Camera-type eye (tissue), 1 donor: ENCODE results near the gene RPS6KB2. TPM values are rescaled to one million over a fixed set of nuclear protein-coding genes. Genes with fewer than 3 reads are reported as not detected.

Experiments
- total RNA-seq: library from RNA; depleted of rRNA; stranded (reverse); fragments of >200 nt; gene quantifications from one replicate; pipeline ENCODE4 v1.2.3, GENCODE V29; 2014

RPS6KB2 gene
- 41.7 TPM for total RNA-seq

GRCh38 chr11:67428052-67429001 lies at the start of gene RPS6KB2:
Gene RPS6KB2, plus strand, starts transcription at chr11:67428494. Its CDS starts 52 bp downstream, at chr11:67428546.

GRCh38 chr11:67391304-67392182 lies 36.8 kb upstream of the RPS6KB2 start, which contains the start of gene RAD9A:
Gene RAD9A, plus strand, starts transcription at chr11:67391986. Its CDS starts 59 bp downstream, at chr11:67392045.

DNA sequence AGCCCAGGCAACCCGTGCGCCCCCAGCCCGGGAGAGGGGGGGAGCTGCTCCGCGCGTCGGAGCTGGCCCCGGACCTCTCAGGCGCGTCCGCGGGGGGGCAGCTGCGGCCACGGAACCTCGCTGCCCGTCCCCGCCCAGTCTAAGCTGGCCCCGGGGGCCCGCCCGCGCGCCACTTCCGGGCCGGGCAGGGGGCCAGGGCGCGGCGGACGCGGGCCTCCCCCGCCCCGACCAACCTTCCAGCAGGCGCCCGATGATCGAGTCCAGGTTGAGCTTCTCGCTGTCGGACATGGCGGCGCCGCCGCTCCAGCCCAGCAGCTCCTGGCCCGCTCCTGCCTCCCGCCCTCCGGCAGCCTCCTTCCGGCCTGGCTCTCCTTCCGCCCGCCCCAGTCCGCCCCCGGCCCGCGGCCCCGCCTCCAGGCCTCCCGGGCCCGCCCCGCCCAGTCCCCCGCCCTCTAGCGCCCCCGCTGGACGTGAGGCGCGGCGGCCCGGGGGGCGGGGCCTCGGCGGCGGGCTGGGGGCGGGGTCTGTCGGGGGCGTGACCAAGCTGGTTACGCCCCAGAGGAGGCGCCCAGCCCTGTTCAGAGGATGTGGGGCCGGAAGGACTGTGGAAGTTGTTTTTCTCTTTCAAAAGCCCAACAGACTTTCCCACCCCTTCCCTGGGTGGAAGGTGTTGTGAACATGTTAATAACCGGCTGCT lies 26.7 kb upstream of the RPS6KB2 start, which contains the start of gene PPP1CA:
TSS of gene PPP1CA (minus strand) at position 364 of the 697 bp plus-strand sequence. CDS start at position 288, 76 bp downstream.

GRCh38 chr11:67415501-67416304 lies 12.6 kb upstream of the RPS6KB2 start, which contains the start of gene CARNS1:
Gene CARNS1, plus strand, starts transcription at chr11:67415678. Its CDS starts 522 bp downstream, at chr11:67416200.

DNA sequence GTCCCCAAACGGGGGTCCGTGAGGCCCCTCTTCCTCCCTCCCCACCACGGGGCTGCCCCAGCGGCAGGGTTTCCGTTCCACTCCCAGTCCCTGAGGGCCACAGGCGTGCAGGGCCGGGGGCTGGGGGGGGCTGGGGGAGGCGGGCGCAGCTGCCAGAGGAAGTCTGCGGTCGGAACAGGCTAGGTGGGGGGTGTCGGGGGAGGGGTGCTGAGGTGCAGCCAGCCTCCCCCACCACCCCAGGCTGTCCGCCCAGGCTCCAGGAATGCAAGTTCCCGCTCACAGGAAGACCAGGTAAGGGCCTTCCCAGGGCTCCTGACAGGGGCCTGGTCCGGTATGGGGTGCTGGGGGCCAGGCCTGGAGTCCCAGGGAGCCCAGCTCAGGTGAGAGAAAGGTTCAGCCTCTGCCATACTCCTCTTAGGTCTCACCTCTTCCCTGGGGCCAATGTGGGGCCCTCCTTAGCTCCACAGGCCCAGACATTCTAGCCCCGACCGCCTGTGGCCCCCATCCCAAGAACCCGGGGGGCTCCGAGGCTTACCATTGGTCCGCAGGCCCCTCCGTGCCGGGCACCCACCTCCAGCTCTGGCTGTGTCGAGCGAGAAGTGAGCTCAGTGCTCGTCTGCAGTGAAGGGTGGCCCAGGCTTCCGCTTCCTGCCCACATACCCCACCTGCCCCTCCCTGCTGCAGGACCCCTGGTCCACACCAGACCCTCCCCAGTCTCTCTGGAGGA lies 9.0 kb downstream of the RPS6KB2 start, which contains the start of gene PTPRCAP:
TSS of gene PTPRCAP (minus strand) at position 601 of the 727 bp plus-strand sequence. CDS start at position 538, 63 bp downstream.

DNA sequence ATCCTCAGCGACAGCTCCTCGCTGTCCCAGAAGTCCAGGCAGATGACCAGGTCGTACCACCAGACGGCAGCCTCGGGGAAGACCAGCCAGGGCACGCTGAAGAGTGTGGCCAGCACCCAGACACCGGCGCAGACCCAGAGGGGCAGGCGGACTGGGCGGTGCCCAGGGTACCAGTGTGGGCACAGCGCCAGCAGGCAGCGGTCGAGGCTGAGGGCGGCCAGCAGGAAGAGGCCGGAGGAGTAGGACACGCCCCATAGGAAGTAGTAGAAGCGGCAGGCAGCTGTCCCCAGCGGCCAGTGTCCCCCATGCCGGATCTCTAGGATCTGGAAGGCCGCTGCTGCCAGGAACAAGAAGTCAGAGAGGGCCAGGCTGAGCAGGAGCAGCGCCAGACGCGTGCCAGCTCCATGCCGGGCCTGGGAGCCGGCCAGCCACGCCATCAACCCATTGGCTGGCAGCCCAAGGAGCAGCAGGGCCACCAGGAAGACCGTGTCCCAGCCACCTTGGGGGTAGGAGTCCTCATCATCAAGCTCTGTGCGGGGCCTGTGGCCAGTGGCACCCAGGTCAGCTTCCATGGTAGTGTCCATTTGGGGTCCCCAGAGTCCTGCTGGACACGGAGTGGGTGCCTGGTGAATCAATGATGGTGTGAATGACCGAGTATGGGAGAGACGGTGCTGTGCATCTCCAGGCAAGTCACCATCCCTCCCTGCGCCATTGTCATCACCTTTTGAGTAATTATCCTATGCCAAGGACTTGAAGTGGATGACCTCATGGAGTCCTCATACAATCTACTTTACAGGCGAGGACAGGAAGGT lies 24.1 kb downstream of the RPS6KB2 start, which contains the start of gene GPR152:
TSS of gene GPR152 (minus strand) at position 589 of the 812 bp plus-strand sequence. CDS start at position 584, 5 bp downstream.

DNA sequence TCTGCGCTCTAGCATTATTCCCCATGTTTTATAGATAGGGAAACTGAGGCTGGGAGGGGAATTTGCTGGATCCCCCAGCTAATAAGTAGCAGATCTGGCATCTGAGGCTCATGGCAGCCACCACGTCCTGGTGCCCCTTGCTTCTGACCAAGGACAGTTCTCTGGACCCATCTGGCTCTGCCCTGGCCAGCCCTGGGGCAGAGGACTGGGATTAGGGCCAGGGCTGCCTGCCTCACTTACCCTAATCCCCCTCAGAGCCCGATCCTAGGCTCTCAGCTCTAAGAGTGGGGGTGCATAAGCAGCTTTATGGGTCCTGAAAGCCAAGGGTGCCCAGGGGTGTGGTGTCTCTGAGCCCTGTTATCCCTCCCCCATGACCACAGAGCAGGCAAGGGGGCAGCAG lies 26.8 kb downstream of the RPS6KB2 start, which contains the start of gene CABP4:
TSS of gene CABP4 (plus strand) at position 301 of the 400 bp plus-strand sequence. CDS start at position 371, 70 bp downstream.

GRCh38 chr11:67468759-67469507 lies 40.6 kb downstream of the RPS6KB2 start, which contains the start of gene TMEM134:
Gene TMEM134, minus strand, starts transcription at chr11:67469251. Its CDS starts 59 bp downstream, at chr11:67469192.

GRCh38 chr11:67482827-67483798 lies 54.8 kb downstream of the RPS6KB2 start, which contains the start of gene AIP:
Gene AIP, plus strand, starts transcription at chr11:67483026. Its CDS starts 133 bp downstream, at chr11:67483159.

Other genes with a start within 250 kb of the RPS6KB2 start
- gene GRK2, start 162.0 kb upstream of the RPS6KB2 start, total RNA-seq, result 36.3 TPM
- 46.7 TPM for gene ANKRD13D, start 139.2 kb upstream of the RPS6KB2 start, total RNA-seq
- gene SSH3, start 125.0 kb upstream of the RPS6KB2 start, total RNA-seq, result 29.1 TPM
- 11.1 TPM for gene POLD4, start 74.9 kb upstream of the RPS6KB2 start, total RNA-seq
- 2.9 TPM for gene CLCF1, start 54.9 kb upstream of the RPS6KB2 start, total RNA-seq
- gene RAD9A, start 36.5 kb upstream of the RPS6KB2 start, total RNA-seq, result 26.6 TPM
- 85.5 TPM for gene PPP1CA, start 26.6 kb upstream of the RPS6KB2 start, total RNA-seq
- gene TBC1D10C, start 24.4 kb upstream of the RPS6KB2 start, total RNA-seq, result 1.4 TPM
- 5.1 TPM for gene CARNS1, start 12.8 kb upstream of the RPS6KB2 start, total RNA-seq
- gene PTPRCAP, start 9.2 kb downstream of the RPS6KB2 start, total RNA-seq, result 0.71 TPM
- gene CORO1B, start 15.0 kb downstream of the RPS6KB2 start, total RNA-seq, result 55.3 TPM
- gene GPR152, start 24.2 kb downstream of the RPS6KB2 start, total RNA-seq, result not detected
- 6.3 TPM for gene CABP4, start 26.9 kb downstream of the RPS6KB2 start, total RNA-seq
- 73.1 TPM for gene TMEM134, start 40.8 kb downstream of the RPS6KB2 start, total RNA-seq
- 49.3 TPM for gene AIP, start 54.5 kb downstream of the RPS6KB2 start, total RNA-seq
- gene PITPNM1, start 76.9 kb downstream of the RPS6KB2 start, total RNA-seq, result 79.8 TPM
- 13.1 TPM for gene CDK2AP2, start 79.7 kb downstream of the RPS6KB2 start, total RNA-seq
- 5.6 TPM for gene CABP2, start 95.0 kb downstream of the RPS6KB2 start, total RNA-seq
- gene GSTP1, start 155.3 kb downstream of the RPS6KB2 start, total RNA-seq, result 417 TPM
- gene NDUFV1, start 178.4 kb downstream of the RPS6KB2 start, total RNA-seq, result 186 TPM
- 3.7 TPM for gene NUDT8, start 201.4 kb downstream of the RPS6KB2 start, total RNA-seq
- gene TBX10, start 211.3 kb downstream of the RPS6KB2 start, total RNA-seq, result not detected
- not detected for gene ACY3, start 222.2 kb downstream of the RPS6KB2 start, total RNA-seq
- gene ALDH3B2, start 246.1 kb downstream of the RPS6KB2 start, total RNA-seq, result 0.55 TPM